Pancreas (tissue), 10 donors: ENCODE measurements around the gene ELN. TPM values are rescaled to one million over a fixed set of nuclear protein-coding genes. Genes with fewer than 3 reads are reported as not detected.
A peak's percentile ranks its signal among the peaks of the same experiment; 100 is the strongest.

Experiments used
- ATAC-seq, 4 donors: fragments of 200-7000 bp; cut with Tn5 transposase; one replicate each; pipeline versions ENCODE4 v1.8.0 to v1.9.1; 2020; ENCODE audit warnings: mild to moderate bottlenecking in 4 of 4, moderate library complexity in 4 of 4
- DNase-seq, 6 donors: peaks; one replicate each; pipeline ENCODE4 v3.0.0-alpha.2; 2020
- FAIRE-seq: peaks from 2 replicates; lab custom pipeline; 2012; peaks lifted over from hg19 to GRCh38; lab: Jason Lieb, UNC
- H3K27ac ChIP-seq, 4 donors: fragments of 200-600 bp; sonication (generic); 1 replicate in 3 of 4; 2 replicates in 1 of 4; pipeline versions ENCODE4 v1.5.0 to v1.8.0; 2020
- H3K27me3 ChIP-seq, 4 donors: fragments of 200-600 bp; one replicate each; pipeline ENCODE4 v1.8.0; 2021
- H3K36me3 ChIP-seq, 3 donors: fragments of 200-600 bp; sonication (generic) in 1 of 3; one replicate each; pipeline versions ENCODE4 v1.5.0 to v1.8.0; 2020 to 2021
- H3K4me1 ChIP-seq, 3 donors: fragments of 200-600 bp; one replicate each; pipeline ENCODE4 v1.8.0; 2021
- H3K4me3 ChIP-seq, 4 donors: fragments of 200-600 bp; sonication (generic) in 2 of 4; one replicate each; pipeline versions ENCODE4 v1.5.0 to v1.8.0; 2020 to 2021
- H3K9me3 ChIP-seq, 4 donors: fragments of 200-600 bp; one replicate each; pipeline ENCODE4 v1.8.0; 2021
- WGBS, 2 donors: extraction: QIAGEN DNeasy Blood & Tissue Kit; methylation state at CpG; one replicate each; pipeline ENCODE4 v1.1.7; 2013; 5-methylcytosine and 5-hydroxymethylcytosine counted together
- intact Hi-C, 3 donors: fragments of 100-400 bp; cut with DNase I; formaldehyde crosslinking; loops; one replicate each; pipeline versions ENCODE4 v1.11.1 to v1.14.2; 2022
- polyA plus RNA-seq, 2 donors: library from polyadenylated mRNA; stranded (reverse); fragments of 200-250 nt; gene quantifications; one replicate each; pipeline ENCODE4 v1.2.3, GENCODE V29; 2013
- total RNA-seq, 6 donors: library from RNA; stranded (reverse); fragmentation: NEBNext Ultra II Directional in 4 of 6; extraction: Animal tissue kit (Norgen Biotek cat#: 25700) in 4 of 6; gene quantifications; one replicate each; pipeline versions ENCODE4 v1.2.1 to v1.2.4, GENCODE V29; 2021 to 2023
- TF ChIP-seq, protein P1 (sequence below), 4 donors: fragments of 200-600 bp; sonication (generic) in 3 of 4; IDR thresholded peaks; one replicate each; pipeline versions ENCODE4 v1.5.0 to v1.8.0; 2021; ENCODE audit warnings: antibody characterized with exemption in 4 of 4
- donor health status: healthy with polysubstance abuse.
- donor health status: DM: no; HTN: no; CAD: no; lungs with moderate emphysema.
- donor health status: DM: no; HTN: no; CAD: no.
- donor health status: control.
- donor health status: control.
- donor health status: Bipolar disorder and iron deficiency.
- donor health status: DM: yes; HTN: yes; CAD: no.
- donor health status: DM: no; HTN: no; CAD: no.
- donor health status: DM: no; HTN: no; CAD: no.
- donor health status: DM: yes; HTN: yes; CAD: no.

Gene ELN
- total and polyA plus RNA-seq, 8 donors, result 36.8 to 118 (median 70.7) TPM

DNA sequence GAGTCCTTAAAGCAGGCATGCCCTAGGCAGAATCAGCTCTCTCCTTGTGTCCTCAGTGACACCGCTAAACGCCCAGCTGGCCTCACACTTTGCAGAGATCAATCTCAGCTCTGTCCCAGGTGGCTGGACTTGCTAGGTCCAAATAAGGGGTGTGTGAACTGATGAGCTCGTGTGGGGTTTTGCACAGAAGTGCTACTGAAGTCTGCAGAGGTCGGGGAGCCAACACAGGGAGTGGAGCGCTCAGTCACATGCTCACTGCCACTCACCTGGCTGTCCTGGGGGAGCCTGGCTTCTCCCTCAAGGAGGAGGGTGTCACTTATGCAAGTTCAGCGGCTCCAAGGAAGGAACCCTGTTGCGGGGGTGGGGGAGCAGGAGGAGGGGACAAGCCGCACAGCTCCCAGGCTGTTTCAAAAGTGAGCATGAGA lies 2.0 kb downstream of the ELN start:
- FAIRE-seq (no peak), ATAC-seq (no peak), DNase-seq (peak in 4 of 6 donors; percentile 34 to 45 (median 44))
- peak overlapping the region; percentile 14 to 65 (median 52) for H3K4me3 ChIP-seq
- no peaks in the 10 kb centered on the region for H3K27me3 ChIP-seq
- intact Hi-C loops, result loop anchor here in 2 of 3 donors (5.0 to 10.0 kb wide), 2 partner anchors 155 to 163 kb away; no protein-coding TSS in a partner anchor
- peaks cover 33 to 51% (median 50%) of the 10 kb centered on the region in 3 donors for H3K4me1 ChIP-seq
- WGBS, 2 donors, result 21 to 28% methylated on average over 8 of the region's 8 CpGs
- TF ChIP-seq, protein P1, sequence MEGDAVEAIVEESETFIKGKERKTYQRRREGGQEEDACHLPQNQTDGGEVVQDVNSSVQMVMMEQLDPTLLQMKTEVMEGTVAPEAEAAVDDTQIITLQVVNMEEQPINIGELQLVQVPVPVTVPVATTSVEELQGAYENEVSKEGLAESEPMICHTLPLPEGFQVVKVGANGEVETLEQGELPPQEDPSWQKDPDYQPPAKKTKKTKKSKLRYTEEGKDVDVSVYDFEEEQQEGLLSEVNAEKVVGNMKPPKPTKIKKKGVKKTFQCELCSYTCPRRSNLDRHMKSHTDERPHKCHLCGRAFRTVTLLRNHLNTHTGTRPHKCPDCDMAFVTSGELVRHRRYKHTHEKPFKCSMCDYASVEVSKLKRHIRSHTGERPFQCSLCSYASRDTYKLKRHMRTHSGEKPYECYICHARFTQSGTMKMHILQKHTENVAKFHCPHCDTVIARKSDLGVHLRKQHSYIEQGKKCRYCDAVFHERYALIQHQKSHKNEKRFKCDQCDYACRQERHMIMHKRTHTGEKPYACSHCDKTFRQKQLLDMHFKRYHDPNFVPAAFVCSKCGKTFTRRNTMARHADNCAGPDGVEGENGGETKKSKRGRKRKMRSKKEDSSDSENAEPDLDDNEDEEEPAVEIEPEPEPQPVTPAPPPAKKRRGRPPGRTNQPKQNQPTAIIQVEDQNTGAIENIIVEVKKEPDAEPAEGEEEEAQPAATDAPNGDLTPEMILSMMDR (IDR thresholded peaks at IDR 0.05), result no peak
- no peaks in the 10 kb centered on the region for H3K36me3 ChIP-seq
- H3K27ac ChIP-seq, result peak overlapping the region; percentile 45 to 83 (median 59)
- H3K9me3 ChIP-seq, result no peaks in the 10 kb centered on the region

DNA sequence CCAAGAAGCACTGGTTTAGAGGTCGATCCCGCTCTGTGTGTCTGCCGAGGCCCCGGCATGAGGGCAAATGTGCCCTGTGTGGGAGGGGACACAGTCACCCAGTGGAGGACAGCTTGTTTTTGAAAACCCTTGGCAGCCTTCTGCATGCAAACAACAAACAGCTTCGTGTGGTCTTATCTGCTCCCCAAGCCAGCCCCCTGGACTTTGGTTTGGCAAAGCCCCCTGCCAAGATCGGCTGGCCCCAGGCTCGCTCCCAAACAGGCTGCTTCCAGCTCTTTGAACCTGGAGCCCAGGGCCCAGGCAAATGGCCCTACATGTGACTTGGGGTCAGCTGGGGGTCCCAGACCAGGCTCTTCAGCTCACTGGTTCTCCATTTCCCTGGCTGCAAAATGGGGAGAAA lies 2.9 kb downstream of the ELN start:
- no peaks in the 10 kb centered on the region for H3K9me3 ChIP-seq
- H3K27ac ChIP-seq, result peak overlapping the region in 3 of 4 donors; percentile 22 to 90 (median 83)
- DNase-seq (peak in 2 of 6 donors; percentile 31 to 45), FAIRE-seq (no peak), ATAC-seq (no peak)
- peak overlapping the region in 2 of 4 donors; percentile 63 to 65 for H3K4me3 ChIP-seq
- peaks cover 0 to 4% (median 0%) of the 10 kb centered on the region in 3 donors for H3K36me3 ChIP-seq
- intact Hi-C loops, result no loop called here
- no peaks in the 10 kb centered on the region for H3K27me3 ChIP-seq
- WGBS, 2 donors, result 34 to 45% methylated on average over 7 of the region's 7 CpGs
- TF ChIP-seq, protein P1 (IDR thresholded peaks at IDR 0.05), result no peak
- peaks cover 35 to 54% (median 52%) of the 10 kb centered on the region in 3 donors for H3K4me1 ChIP-seq

DNA sequence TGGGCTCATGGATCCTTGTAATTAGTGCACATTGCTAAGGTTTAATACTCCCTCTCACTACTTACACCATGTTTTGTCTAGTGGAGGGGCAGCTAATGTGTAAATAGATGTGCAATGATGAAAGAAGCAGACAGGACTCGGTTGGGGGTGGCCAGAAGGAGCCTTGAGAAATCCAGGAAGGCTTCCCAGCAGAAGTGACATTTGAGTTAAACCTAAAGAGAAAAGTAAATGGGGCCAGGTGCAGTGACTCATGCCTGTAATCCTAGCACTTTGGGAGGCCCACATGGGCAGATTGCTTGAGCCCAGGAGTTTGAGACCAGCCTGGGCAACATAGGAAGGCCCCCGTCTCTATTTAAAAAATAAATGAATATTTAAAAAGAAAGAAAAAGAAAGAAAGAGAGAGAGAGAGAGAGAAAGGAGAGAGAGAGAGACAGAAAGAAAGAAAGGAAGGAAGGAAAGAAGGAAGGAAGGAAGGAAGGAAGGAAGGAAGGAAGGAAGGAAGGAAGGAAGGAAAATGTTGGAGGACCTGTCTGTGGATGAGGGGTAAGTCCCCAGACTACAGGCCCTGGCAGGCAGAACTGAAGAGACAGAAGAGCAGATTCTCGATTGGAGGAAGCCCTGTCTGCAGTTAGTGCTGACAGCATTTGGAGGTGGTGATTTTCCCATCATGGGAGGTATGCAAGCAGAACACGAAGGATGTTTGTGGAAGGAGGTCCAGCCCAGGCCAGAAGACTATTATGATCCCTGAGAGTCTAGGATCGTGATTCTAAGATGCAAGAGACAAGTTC lies 3.6 kb downstream of the ELN start:
- FAIRE-seq, result no peak
- H3K4me1 ChIP-seq, result peaks cover 35 to 54% (median 51%) of the 10 kb centered on the region in 3 donors
- no peak for ATAC-seq
- intact Hi-C loops, result no loop called here
- WGBS, 2 donors, result 44 to 57% methylated on average over 5 of the region's 5 CpGs
- peak overlapping the region in 1 of 4 donors; percentile 63 for H3K4me3 ChIP-seq
- peak in 1 of 6 donors; percentile 7 for DNase-seq
- TF ChIP-seq, protein P1 (IDR thresholded peaks at IDR 0.05), result no peak
- H3K27ac ChIP-seq, result peak overlapping the region in 3 of 4 donors; percentile 83 to 90 (median 85)
- H3K27me3 ChIP-seq, result no peaks in the 10 kb centered on the region
- no peaks in the 10 kb centered on the region for H3K9me3 ChIP-seq
- H3K36me3 ChIP-seq, result peaks cover 0 to 11% (median 0%) of the 10 kb centered on the region in 3 donors

DNA sequence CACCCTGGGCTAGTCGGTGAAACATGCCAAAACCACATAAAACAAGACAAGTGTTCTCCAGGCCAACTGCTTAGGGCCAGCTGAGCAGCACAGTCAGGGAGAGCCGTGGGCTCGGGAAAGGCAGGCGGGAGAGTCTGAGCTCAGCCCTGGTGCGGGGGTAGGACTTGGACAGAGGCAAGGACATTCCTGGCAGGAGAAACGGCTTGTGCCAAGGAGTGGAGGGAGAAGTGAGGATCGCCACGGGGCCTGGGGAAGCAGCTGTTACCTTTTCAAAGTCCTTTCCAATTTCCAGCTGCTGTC lies 4.2 kb downstream of the ELN start:
- intact Hi-C loops, result no loop called here
- TF ChIP-seq, protein P1 (IDR thresholded peaks at IDR 0.05), result no peak
- 9 to 11% methylated on average over 8 of the region's 8 CpGs for WGBS, 2 donors
- FAIRE-seq, result no peak
- DNase-seq, result peak in 3 of 6 donors; percentile 71 to 74 (median 73)
- H3K9me3 ChIP-seq, result no peaks in the 10 kb centered on the region
- ATAC-seq, result peak; percentile 8 to 33 (median 11)
- no peak overlapping the region for H3K4me3 ChIP-seq
- no peaks in the 10 kb centered on the region for H3K27me3 ChIP-seq
- peak overlapping the region; percentile 66 to 90 (median 84) for H3K27ac ChIP-seq
- H3K4me1 ChIP-seq, result peaks cover 30 to 51% (median 46%) of the 10 kb centered on the region in 3 donors
- peaks cover 0 to 16% (median 0%) of the 10 kb centered on the region in 3 donors for H3K36me3 ChIP-seq
